22Rv1 (cell line): Measurements from ENCODE around the gene PRDM15.

ENCODE experiments used
- CTCF ChIP-seq: fragments of 450-650 bp; IDR thresholded peaks from 2 replicates; pipeline ENCODE4 v1.5.1; 2017; ENCODE audit warnings: mild to moderate bottlenecking
- ZFX ChIP-seq: fragments of 450-650 bp; IDR thresholded peaks from 2 replicates; pipeline ENCODE4 v1.6.1; 2017; ENCODE audit warnings: antibody characterized with exemption, borderline replicate concordance

- no peak for TF ChIP-seq CTCF
- TF ChIP-seq ZFX, result no peak
Measured at GRCh38 chr21:41751611-41752011, 127.5 kb downstream of the PRDM15 start.
